HepG2 (cell line): ENCODE data around the gene TBC1D12. TPM values are rescaled to one million over a fixed set of nuclear protein-coding genes. Genes with fewer than 3 reads are reported as not detected.
A peak's percentile ranks its signal among the peaks of the same experiment; 100 is the strongest.

Experiments
- ATAC-seq: fragments of 200-7000 bp; cut with Tn5 transposase; 3 replicates; pipeline ENCODE4 v1.9.1; 2020; ENCODE audit warnings: mild to moderate bottlenecking, moderate library complexity
- BruUV-seq: library from RNA; stranded (reverse); fragments of 400-500 nt; replicated peaks from 2 replicates; lab custom pipeline; 2021; lab: Mats Ljungman, UMichigan
- CTCF ChIA-PET: fragments of 300-600 bp; formaldehyde crosslinking; extraction: SDS; loops from one replicate; lab custom pipeline; 2021; ENCODE audit warnings: low total read pairs, inconsistent platforms, low intra/inter-chr PET ratio; lab: Yijun Ruan, JAX
- POLR2A ChIA-PET: fragments of 350-600 bp; sonication (Branson Sonifier 250); formaldehyde crosslinking; loops from one replicate; lab custom pipeline; 2020; ENCODE audit warnings: antibody characterized with exemption, inconsistent platforms; lab: Yijun Ruan, JAX
- DNase-seq: peaks from one replicate; pipeline ENCODE4 v3.0.0-alpha.2; 2015; ENCODE audit warnings: low spot score
- FAIRE-seq: peaks from 3 replicates; lab custom pipeline; 2011; peaks lifted over from hg19 to GRCh38; lab: Jason Lieb, UNC
- H2AFZ ChIP-seq: one replicate; pipeline ENCODE4 v1.6.1; 2011; ENCODE audit warnings: low read length, inconsistent platforms
- H3K27ac ChIP-seq: fragments of 300-600 bp; 3 replicates; pipeline ENCODE4 v1.8.0; 2011; ENCODE audit warnings: mixed run types, mild to moderate bottlenecking, mixed read lengths, low read length, inconsistent platforms; ENCODE audit not compliant: insufficient read depth; ENCODE audit errors: extremely low read length
- H3K27me3 ChIP-seq, 2 experiments: fragments of 200-600 bp in 1 of 2; 2 replicates in 1 of 2; 3 replicates in 1 of 2; pipeline versions ENCODE4 v1.6.0 to v1.8.0; 2011; ENCODE audit warnings: low read length in 2 of 2, mild to moderate bottlenecking in 2 of 2, moderate library complexity in 2 of 2, inconsistent platforms in 1 of 2; ENCODE audit not compliant: insufficient read depth in 2 of 2, control insufficient read depth in 1 of 2
- H3K36me3 ChIP-seq, 2 experiments: fragments of 200-600 bp in 1 of 2; replicated peaks in 1 of 2; 2 replicates in 1 of 2; 3 replicates in 1 of 2; pipeline versions ENCODE4 v1.5.1 to v1.8.0; 2011; ENCODE audit warnings: low read length in 2 of 2, inconsistent platforms in 1 of 2; ENCODE audit not compliant: insufficient read depth in 2 of 2, control insufficient read depth in 1 of 2
- H3K4me1 ChIP-seq: 2 replicates; pipeline ENCODE4 v1.5.1; 2012; ENCODE audit warnings: low read length, inconsistent platforms; ENCODE audit not compliant: insufficient read depth
- H3K4me2 ChIP-seq: 2 replicates; pipeline ENCODE4 v1.6.0; 2011; ENCODE audit warnings: low read depth, low read length, inconsistent platforms
- H3K4me3 ChIP-seq, 3 experiments: fragments of 200-600 bp in 1 of 3; sonication (generic), shearing (Covaris generic) in 1 of 3; replicated peaks in 1 of 3; 2 replicates each; pipeline ENCODE4 v1.5.1; 2011 to 2016; ENCODE audit warnings: low read length in 3 of 3, inconsistent platforms in 2 of 3, low read depth in 2 of 3, mild to moderate bottlenecking in 2 of 3, control low read depth in 1 of 3, mixed read lengths in 1 of 3; ENCODE audit not compliant: insufficient read depth in 1 of 3
- H3K79me2 ChIP-seq: one replicate; pipeline ENCODE4 v1.6.1; 2011; ENCODE audit warnings: low read length, inconsistent platforms; ENCODE audit not compliant: insufficient read depth
- H3K9ac ChIP-seq: 2 replicates; pipeline ENCODE4 v1.6.0; 2011; ENCODE audit warnings: mild to moderate bottlenecking, low read depth, low read length, inconsistent platforms; ENCODE audit not compliant: insufficient read depth
- H3K9me3 ChIP-seq: 2 replicates; pipeline ENCODE4 v1.5.1; 2012; ENCODE audit warnings: mild to moderate bottlenecking, low read length
- H4K20me1 ChIP-seq: 2 replicates; pipeline ENCODE4 v1.6.0; 2011; ENCODE audit warnings: inconsistent platforms, mild to moderate bottlenecking, low read length, moderate library complexity; ENCODE audit not compliant: insufficient read depth
- ARID3A ChIP-seq: IDR thresholded peaks from 2 replicates; pipeline ENCODE4 v1.6.1; 2012; ENCODE audit warnings: low read depth, low read length, improper control_type of control experiment
- ELF3 ChIP-seq: IDR thresholded peaks from 2 replicates; pipeline ENCODE4 v1.6.1; 2016; ENCODE audit warnings: missing genetic modification reagents, missing compliant biosample characterization
- GTF2F1 ChIP-seq: fragments of 150-350 bp; IDR thresholded peaks from 2 replicates; pipeline ENCODE4 v1.6.1; 2014; ENCODE audit warnings: low read length
- HOMEZ ChIP-seq: IDR thresholded peaks from 2 replicates; pipeline ENCODE4 v1.6.1; 2016; ENCODE audit warnings: low read depth
- MAX ChIP-seq: IDR thresholded peaks from 2 replicates; pipeline ENCODE4 v1.6.1; 2012; ENCODE audit warnings: inconsistent platforms
- MED1 ChIP-seq: sonication (generic); formaldehyde crosslinking; IDR thresholded peaks from 2 replicates; pipeline ENCODE4 v1.4.0; 2020; ENCODE audit warnings: missing genetic modification reagents
- REPIN1 ChIP-seq: sonication (generic); formaldehyde crosslinking; IDR thresholded peaks from 2 replicates; pipeline ENCODE4 v1.8.0; 2022; ENCODE audit warnings: missing genetic modification reagents, low read depth, mild to moderate bottlenecking, borderline replicate concordance
- ZNF10 ChIP-seq: sonication (generic); formaldehyde crosslinking; IDR thresholded peaks from 2 replicates; pipeline ENCODE4 v1.4.0; 2020; ENCODE audit warnings: mild to moderate bottlenecking, low read depth, missing genetic modification reagents, borderline replicate concordance
- ZNF121 ChIP-seq: sonication (generic); formaldehyde crosslinking; IDR thresholded peaks from 2 replicates; pipeline ENCODE4 v1.5.0; 2020; ENCODE audit warnings: mild to moderate bottlenecking, missing genetic modification reagents
- WGBS: methylation state at CpG from one replicate; pipeline ENCODE4 v1.1.6; 2017; ENCODE audit warnings: low lambda C conversion rate; 5-methylcytosine and 5-hydroxymethylcytosine counted together
- in situ Hi-C: cut with HindIII; loops from 2 replicates; pipeline ENCODE4 v1.10.0; 2017; ENCODE audit warnings: low pct_unique_long_range_greater_than_20kb; ENCODE audit not compliant: extremely low pct_ligation_motif_present
- intact Hi-C: fragments of 100-400 bp; cut with micrococcal nuclease; formaldehyde crosslinking; loops from one replicate; pipeline ENCODE4 v1.10.0; 2022; ENCODE audit not compliant: unreplicated experiment
- polyA plus RNA-seq, 8 experiments: library from polyadenylated mRNA; depleted of rRNA in 3 of 8; stranded (reverse) in 7 of 8; unstranded in 1 of 8; fragments of >200 nt; fragmentation: Illumina TruSeq in 4 of 8; extraction: Trizol in 4 of 8; gene quantifications; 2 replicates each; pipeline versions ENCODE4 v1.2.1 to v1.2.3, GENCODE V29; 2011 to 2016; ENCODE audit warnings: low read depth in 4 of 8, missing spikeins in 1 of 8, mixed read lengths in 1 of 8; ENCODE audit not compliant: insufficient read depth in 1 of 8
- total RNA-seq, 5 experiments: library from RNA; depleted of rRNA; stranded (reverse); fragments of >200 nt; fragmentation: Illumina TruSeq; extraction: Trizol; gene quantifications; 2 replicates each; pipeline ENCODE4 v1.2.3, GENCODE V29; 2016; ENCODE audit warnings: low read depth in 1 of 5
- TF ChIP-seq, protein P1 (sequence below): IDR thresholded peaks from 2 replicates; pipeline ENCODE4 v1.4.0; 2020; ENCODE audit warnings: mild to moderate bottlenecking, missing genetic modification reagents

The TBC1D12 gene
- total and polyA plus RNA-seq, 2 of the 13 experiments (the other 11 are each of a cell fraction or from before 2014, with no cell fraction given), result 5.7 to 6.2 TPM

- WGBS, result 95% methylated on average over 4 of the region's 4 CpGs
- ChIA-PET CTCF (no interaction called here), POLR2A (no interaction called here)
- Histone ChIP-seq H3K79me2 (no peaks in the 10 kb centered on the region), H3K9ac (no peak overlapping the region), H2AFZ (no peak overlapping the region), H3K9me3 (no peaks in the 10 kb centered on the region), H3K27ac (peak overlapping the region; percentile 49), H3K4me1 (peaks cover 14% of the 10 kb centered on the region), H3K4me3 (no peak overlapping the region; a peak in 1 of 6 replicates), H4K20me1 (no peaks in the 10 kb centered on the region), H3K4me2 (no peak overlapping the region; the same call in 1 of the 2 replicates), H3K36me3 (peaks cover 0 to 2% of the 10 kb centered on the region in 2 experiments; a peak in 1 of 5 replicates), H3K27me3 (no peaks in the 10 kb centered on the region)
- no peak for FAIRE-seq
- no TSS peak for BruUV-seq
- ATAC-seq, result no peak
- in situ Hi-C loops (no loop called here), intact Hi-C loops (no loop called here)
- no peak for DNase-seq
- no peak for TF ChIP-seq REPIN1 (CRISPR knock-in tag)
- TF ChIP-seq ZNF121, result peak; percentile 63
- TF ChIP-seq ZNF10 (CRISPR knock-in tag), result no peak
These were observed 93.7 kb downstream of the TBC1D12 start for GRCh38 chr10:94496010-94496409.

- POLR2A ChIA-PET, result no interaction called here
- H3K9me3 ChIP-seq, result no peaks in the 10 kb centered on the region
- peaks cover 0 to 2% of the 10 kb centered on the region in 2 experiments; a peak in 1 of 5 replicates for H3K36me3 ChIP-seq
- BruUV-seq, result no TSS peak
- peaks cover 14% of the 10 kb centered on the region for H3K4me1 ChIP-seq
- no peaks in the 10 kb centered on the region for H4K20me1 ChIP-seq
- peak overlapping the region; percentile 49 for H3K27ac ChIP-seq
- H3K4me3 ChIP-seq, result no peak overlapping the region; a peak in 1 of 6 replicates
- H3K9ac ChIP-seq, result no peak overlapping the region
- in situ Hi-C loops (no loop called here), intact Hi-C loops (no loop called here)
- H3K27me3 ChIP-seq, result no peaks in the 10 kb centered on the region
- H2AFZ ChIP-seq, result no peak overlapping the region
- no peak for ATAC-seq
- DNase-seq, result peak; percentile 58
- H3K4me2 ChIP-seq, result peak overlapping the region; percentile 39
- H3K79me2 ChIP-seq, result no peaks in the 10 kb centered on the region
- CTCF ChIA-PET, result no interaction called here
- FAIRE-seq, result no peak
- WGBS, result 31% methylated on average over 3 of the region's 3 CpGs
- peak; percentile 19; the same call in 1 of the 2 replicates for TF ChIP-seq MAX
- TF ChIP-seq HOMEZ (CRISPR knock-in tag), result 0 out of 2 replicates have a peak, but pooled peaks have one; percentile 26
- peak; percentile 38; the same call in 1 of the 2 replicates for TF ChIP-seq ELF3
- peak; percentile 26; the same call in 1 of the 2 replicates for TF ChIP-seq MED1 (CRISPR knock-in tag)
- TF ChIP-seq GTF2F1, result no peak
- TF ChIP-seq, protein P1, sequence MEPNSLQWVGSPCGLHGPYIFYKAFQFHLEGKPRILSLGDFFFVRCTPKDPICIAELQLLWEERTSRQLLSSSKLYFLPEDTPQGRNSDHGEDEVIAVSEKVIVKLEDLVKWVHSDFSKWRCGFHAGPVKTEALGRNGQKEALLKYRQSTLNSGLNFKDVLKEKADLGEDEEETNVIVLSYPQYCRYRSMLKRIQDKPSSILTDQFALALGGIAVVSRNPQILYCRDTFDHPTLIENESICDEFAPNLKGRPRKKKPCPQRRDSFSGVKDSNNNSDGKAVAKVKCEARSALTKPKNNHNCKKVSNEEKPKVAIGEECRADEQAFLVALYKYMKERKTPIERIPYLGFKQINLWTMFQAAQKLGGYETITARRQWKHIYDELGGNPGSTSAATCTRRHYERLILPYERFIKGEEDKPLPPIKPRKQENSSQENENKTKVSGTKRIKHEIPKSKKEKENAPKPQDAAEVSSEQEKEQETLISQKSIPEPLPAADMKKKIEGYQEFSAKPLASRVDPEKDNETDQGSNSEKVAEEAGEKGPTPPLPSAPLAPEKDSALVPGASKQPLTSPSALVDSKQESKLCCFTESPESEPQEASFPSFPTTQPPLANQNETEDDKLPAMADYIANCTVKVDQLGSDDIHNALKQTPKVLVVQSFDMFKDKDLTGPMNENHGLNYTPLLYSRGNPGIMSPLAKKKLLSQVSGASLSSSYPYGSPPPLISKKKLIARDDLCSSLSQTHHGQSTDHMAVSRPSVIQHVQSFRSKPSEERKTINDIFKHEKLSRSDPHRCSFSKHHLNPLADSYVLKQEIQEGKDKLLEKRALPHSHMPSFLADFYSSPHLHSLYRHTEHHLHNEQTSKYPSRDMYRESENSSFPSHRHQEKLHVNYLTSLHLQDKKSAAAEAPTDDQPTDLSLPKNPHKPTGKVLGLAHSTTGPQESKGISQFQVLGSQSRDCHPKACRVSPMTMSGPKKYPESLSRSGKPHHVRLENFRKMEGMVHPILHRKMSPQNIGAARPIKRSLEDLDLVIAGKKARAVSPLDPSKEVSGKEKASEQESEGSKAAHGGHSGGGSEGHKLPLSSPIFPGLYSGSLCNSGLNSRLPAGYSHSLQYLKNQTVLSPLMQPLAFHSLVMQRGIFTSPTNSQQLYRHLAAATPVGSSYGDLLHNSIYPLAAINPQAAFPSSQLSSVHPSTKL (CRISPR knock-in tag), result peak; percentile 52
- 0 out of 2 replicates have a peak, but pooled peaks have one; percentile 42 for TF ChIP-seq ARID3A
These were observed 94.3 kb downstream of the TBC1D12 start for GRCh38 chr10:94496646-94497045.
